Neural progenitor cell (in vitro differentiated cells): ENCODE data around the gene GABBR2.

Source experiments
- EZH2phosphoT487 ChIP-seq: fragments of 200-600 bp; sonication (generic); IDR thresholded peaks from 2 replicates; pipeline ENCODE4 v1.6.1; 2017; ENCODE audit warnings: antibody characterized with exemption
- TF ChIP-seq, protein P1 (sequence below): fragments of 200-600 bp; sonication (generic); IDR thresholded peaks from 2 replicates; pipeline ENCODE4 v1.5.1; 2017; ENCODE audit warnings: antibody characterized with exemption, mild to moderate bottlenecking

DNA sequence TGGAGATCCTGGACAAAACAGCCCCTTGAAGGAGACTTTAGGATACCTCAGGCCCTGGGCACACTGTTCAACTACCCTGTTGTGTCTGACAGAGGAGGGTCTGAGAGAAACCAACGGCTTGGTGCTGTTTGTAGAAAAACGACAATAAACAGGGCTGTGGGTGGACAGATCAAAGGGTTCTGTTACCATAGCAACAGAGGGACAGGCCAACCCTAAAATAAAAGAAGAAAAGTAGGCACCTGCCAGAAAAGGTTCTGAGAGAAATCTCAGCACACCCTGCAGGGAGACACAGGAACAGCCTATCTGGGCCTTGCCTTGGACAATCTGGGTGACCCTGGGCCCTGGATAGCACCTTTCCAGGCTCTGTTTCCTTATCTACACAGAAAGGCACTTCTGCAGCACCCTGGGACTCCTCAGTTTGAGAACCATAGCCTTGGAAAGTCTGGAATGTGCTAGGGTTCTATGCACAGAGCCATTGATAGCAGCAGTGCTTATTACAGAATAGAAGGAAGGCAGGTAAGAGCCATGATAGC lies 348.5 kb downstream of the GABBR2 start:
- TF ChIP-seq, protein P1, sequence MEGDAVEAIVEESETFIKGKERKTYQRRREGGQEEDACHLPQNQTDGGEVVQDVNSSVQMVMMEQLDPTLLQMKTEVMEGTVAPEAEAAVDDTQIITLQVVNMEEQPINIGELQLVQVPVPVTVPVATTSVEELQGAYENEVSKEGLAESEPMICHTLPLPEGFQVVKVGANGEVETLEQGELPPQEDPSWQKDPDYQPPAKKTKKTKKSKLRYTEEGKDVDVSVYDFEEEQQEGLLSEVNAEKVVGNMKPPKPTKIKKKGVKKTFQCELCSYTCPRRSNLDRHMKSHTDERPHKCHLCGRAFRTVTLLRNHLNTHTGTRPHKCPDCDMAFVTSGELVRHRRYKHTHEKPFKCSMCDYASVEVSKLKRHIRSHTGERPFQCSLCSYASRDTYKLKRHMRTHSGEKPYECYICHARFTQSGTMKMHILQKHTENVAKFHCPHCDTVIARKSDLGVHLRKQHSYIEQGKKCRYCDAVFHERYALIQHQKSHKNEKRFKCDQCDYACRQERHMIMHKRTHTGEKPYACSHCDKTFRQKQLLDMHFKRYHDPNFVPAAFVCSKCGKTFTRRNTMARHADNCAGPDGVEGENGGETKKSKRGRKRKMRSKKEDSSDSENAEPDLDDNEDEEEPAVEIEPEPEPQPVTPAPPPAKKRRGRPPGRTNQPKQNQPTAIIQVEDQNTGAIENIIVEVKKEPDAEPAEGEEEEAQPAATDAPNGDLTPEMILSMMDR, result no peak
- no peak for TF ChIP-seq EZH2phosphoT487
